ENCODE results near the gene LIPT2. TPM values are rescaled to one million over a fixed set of nuclear protein-coding genes. Genes with fewer than 3 reads are reported as not detected.

The LIPT2 gene
- total and polyA plus RNA-seq, 4 donors, result 2.3 to 6.2 (median 3.5) TPM

DNA sequence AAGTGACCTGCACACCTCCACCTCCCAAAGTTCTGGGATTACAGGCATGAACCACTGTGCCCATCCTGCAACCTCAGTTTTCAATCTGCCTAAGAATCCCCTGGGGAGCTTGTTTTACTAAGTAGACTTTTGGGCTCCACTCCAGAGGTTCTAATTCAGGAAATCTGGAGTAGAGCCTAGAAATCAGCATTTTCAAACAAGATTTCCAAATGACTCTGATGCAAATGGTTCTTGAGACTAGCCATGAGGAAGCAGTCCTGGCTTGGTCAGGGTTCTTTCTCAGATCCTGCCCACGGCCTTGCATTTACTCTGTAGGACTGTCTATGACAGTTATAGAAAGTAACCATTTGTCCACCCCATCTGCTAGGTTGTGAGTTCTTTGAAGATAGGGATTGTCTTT, 24.6 kb downstream of the LIPT2 start:
- no CpG with 5 or more reads among the region's 1 CpG for WGBS (ENCODE audit: insufficient coverage)
- Histone ChIP-seq H3K4me3 (ENCODE audit: low read depth, low read length) (no peak overlapping the region), H3K27ac (ENCODE audit: low read depth, low read length) (no peak overlapping the region), H3K4me1 (ENCODE audit: control insufficient read depth, insufficient read depth, low read length) (peaks cover 13% of the 10 kb centered on the region), H3K27me3 (ENCODE audit: control insufficient read depth, insufficient read depth, low read length) (peaks cover 12% of the 10 kb centered on the region), H3K9me3 (ENCODE audit: control insufficient read depth, insufficient read depth, low read length) (no peaks in the 10 kb centered on the region), H3K36me3 (ENCODE audit: control insufficient read depth, insufficient read depth, low read length) (no peaks in the 10 kb centered on the region)
- DNase-seq (ENCODE audit: low read depth in 4 of 6, low spot score in 6 of 6), result no peak

DNA sequence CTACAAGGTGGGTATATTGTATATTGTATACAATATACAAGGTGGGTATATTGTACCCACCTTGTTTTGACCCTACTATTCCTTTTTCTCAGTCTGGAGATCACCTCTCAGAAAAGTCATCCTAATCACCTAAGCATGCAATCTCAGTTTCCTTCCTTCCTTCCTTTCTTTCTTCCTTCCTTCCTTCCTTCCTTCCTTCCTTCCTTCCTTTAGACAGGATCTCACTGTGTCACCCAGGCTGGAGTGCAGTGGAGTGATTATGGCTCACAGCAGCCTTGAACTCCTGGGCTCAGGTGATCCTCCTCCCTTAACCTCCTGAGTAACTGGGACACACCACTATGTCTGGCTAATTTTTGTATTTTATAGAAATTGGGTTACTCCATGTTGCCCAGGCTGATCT, 25.0 kb downstream of the LIPT2 start:
- peaks cover 12% of the 10 kb centered on the region for H3K27me3 ChIP-seq (ENCODE audit: control insufficient read depth, insufficient read depth, low read length)
- H3K36me3 ChIP-seq (ENCODE audit: control insufficient read depth, insufficient read depth, low read length), result no peaks in the 10 kb centered on the region
- H3K4me1 ChIP-seq (ENCODE audit: control insufficient read depth, insufficient read depth, low read length), result peaks cover 13% of the 10 kb centered on the region
- H3K27ac ChIP-seq (ENCODE audit: low read depth, low read length), result no peak overlapping the region
- DNase-seq (ENCODE audit: low read depth in 4 of 6, low spot score in 6 of 6), result no peak
- H3K9me3 ChIP-seq (ENCODE audit: control insufficient read depth, insufficient read depth, low read length), result no peaks in the 10 kb centered on the region
- H3K4me3 ChIP-seq (ENCODE audit: low read depth, low read length), result no peak overlapping the region

DNA sequence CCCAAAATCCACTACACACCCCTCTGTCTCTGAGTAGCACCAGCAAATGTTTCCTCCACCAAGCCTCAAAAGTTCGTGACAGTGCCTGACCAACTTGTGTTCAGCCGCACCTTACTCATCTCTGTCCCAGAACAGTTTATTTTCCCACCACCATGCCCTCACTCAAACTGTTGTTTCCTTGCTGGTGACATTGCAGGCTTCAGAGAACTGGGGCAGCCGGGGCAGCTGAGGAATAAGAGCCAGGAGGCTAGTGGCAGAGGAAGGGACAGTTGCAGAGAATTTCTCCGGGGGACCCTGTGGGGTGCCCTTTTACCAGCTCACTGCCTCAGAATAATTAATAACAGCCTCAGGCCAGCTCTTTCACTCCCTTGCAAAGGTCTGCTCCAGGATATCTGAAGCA, 25.5 kb downstream of the LIPT2 start:
- no peaks in the 10 kb centered on the region for H3K9me3 ChIP-seq (ENCODE audit: control insufficient read depth, insufficient read depth, low read length)
- no peaks in the 10 kb centered on the region for H3K36me3 ChIP-seq (ENCODE audit: control insufficient read depth, insufficient read depth, low read length)
- 76% methylated on average over 2 of the region's 4 CpGs for WGBS (ENCODE audit: insufficient coverage)
- H3K4me1 ChIP-seq (ENCODE audit: control insufficient read depth, insufficient read depth, low read length), result peaks cover 13% of the 10 kb centered on the region
- no peak overlapping the region for H3K27ac ChIP-seq (ENCODE audit: low read depth, low read length)
- peaks cover 12% of the 10 kb centered on the region for H3K27me3 ChIP-seq (ENCODE audit: control insufficient read depth, insufficient read depth, low read length)
- no peak overlapping the region for H3K4me3 ChIP-seq (ENCODE audit: low read depth, low read length)
- no peak for DNase-seq (ENCODE audit: low read depth in 4 of 6, low spot score in 6 of 6)

DNA sequence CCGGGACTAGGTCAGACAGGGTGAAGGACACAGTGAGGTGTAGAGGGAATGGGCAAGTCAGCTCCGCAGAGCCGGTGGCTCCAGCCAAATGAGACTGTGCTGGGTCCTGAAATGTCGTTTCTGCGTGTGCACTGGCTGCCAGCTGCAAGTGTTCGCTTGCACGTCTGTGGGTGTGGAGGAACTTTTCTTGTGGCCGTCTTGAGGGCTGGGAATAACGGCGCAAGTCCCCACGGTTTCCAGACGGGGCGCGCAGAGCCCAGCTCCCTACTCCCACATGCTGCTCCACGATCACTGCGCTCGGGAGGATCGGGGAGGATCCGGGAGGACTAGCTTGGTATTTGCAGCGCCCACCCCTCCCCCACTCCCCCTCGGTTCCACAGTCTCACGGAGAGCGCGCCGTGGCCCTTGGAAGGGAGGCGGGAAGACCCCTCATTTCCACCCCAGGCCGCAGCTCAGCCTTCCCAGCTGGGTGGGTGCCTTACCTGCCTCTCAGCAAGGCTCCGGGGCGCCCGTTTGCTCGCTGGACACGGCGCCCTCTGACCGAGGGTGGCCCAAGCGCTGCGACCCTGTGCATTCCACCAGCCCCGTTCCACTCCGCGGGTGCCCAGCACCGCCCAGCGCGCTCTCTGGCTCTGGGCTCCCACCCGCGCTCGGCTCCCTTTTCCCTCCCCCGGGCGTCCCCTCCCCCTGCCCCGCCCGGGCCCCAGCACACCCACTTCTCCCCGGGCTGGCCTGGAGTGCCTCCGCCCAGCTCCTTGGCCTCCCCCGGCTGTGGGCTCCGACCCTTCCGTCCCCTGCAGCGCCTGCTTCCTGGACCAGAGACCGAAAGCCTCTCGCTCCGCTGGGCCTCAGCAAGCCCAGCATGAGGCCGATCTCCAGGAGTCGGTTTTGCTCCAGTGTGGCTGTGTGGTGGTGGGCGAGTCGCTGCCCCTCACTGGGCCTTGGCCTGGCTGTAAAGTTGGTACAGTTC, 26.3 kb downstream of the LIPT2 start, which contains the start of gene KCNE3:
Gene KCNE3 (minus strand): TSS at position 634 of the 970 bp plus-strand sequence. CDS start 9,986 bp downstream, outside the sequence.
- Histone ChIP-seq H3K4me1 (ENCODE audit: control insufficient read depth, insufficient read depth, low read length) (peaks cover 13% of the 10 kb centered on the region), H3K27me3 (ENCODE audit: control insufficient read depth, insufficient read depth, low read length) (peaks cover 12% of the 10 kb centered on the region), H3K9me3 (ENCODE audit: control insufficient read depth, insufficient read depth, low read length) (no peaks in the 10 kb centered on the region), H3K27ac (ENCODE audit: low read depth, low read length) (no peak within 1 kb of the TSS), H3K4me3 (ENCODE audit: low read depth, low read length) (peak within 1 kb of the TSS; percentile 45), H3K36me3 (ENCODE audit: control insufficient read depth, insufficient read depth, low read length) (no peaks in the 10 kb centered on the region)
- DNase-seq (ENCODE audit: low read depth in 4 of 6, low spot score in 6 of 6), result peak in 2 of 6 donors; percentile 57 to 59
- 6% methylated on average over 52 of the region's 62 CpGs for WGBS (ENCODE audit: insufficient coverage)

DNA sequence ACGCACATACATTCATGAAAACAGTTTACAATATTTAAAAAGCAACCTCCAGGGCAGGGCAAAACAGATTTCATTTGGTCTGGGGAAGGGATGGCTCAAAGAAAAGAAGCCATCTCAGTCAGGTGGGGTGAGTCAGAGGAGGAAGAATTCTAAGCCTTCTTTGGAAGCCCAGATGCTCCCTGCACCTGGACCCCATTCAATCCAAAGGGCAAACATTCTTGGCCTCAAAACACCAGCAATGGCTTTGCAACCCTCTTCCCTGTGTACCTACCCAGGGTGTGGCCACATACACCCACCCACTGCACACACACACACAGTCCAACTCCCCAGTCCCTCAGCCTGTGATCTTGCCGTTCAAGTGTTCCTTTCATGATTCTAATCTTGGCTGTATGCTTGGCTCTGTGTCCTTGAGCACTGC, 28.2 kb downstream of the LIPT2 start:
- Histone ChIP-seq H3K27ac (ENCODE audit: low read depth, low read length) (no peak overlapping the region), H3K27me3 (ENCODE audit: control insufficient read depth, insufficient read depth, low read length) (peaks cover 12% of the 10 kb centered on the region), H3K9me3 (ENCODE audit: control insufficient read depth, insufficient read depth, low read length) (no peaks in the 10 kb centered on the region), H3K4me1 (ENCODE audit: control insufficient read depth, insufficient read depth, low read length) (peaks cover 13% of the 10 kb centered on the region), H3K36me3 (ENCODE audit: control insufficient read depth, insufficient read depth, low read length) (no peaks in the 10 kb centered on the region), H3K4me3 (ENCODE audit: low read depth, low read length) (no peak overlapping the region)
- no CpG with 5 or more reads among the region's 2 CpGs for WGBS (ENCODE audit: insufficient coverage)
- DNase-seq (ENCODE audit: low read depth in 4 of 6, low spot score in 6 of 6), result no peak

DNA sequence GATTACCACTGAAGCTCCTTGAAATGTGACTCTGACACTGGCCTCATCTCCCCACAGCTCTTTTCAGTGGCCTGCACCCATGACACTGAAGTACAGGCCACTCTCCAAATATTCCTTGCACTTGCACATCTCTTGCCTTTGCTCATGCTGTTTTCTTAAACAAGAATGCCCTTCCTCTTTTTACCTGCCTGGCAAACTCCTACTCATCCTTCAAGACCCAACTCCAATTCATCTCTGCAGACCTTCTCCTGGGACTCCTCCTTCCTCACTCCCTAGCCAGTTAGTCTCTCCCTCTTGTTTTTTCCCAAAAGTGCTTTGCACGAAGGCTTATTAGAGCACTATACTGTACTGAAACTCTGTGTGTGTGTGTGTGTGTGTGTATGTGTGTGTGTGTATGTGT, 28.8 kb downstream of the LIPT2 start:
- Histone ChIP-seq H3K4me3 (ENCODE audit: low read depth, low read length) (no peak overlapping the region), H3K27me3 (ENCODE audit: control insufficient read depth, insufficient read depth, low read length) (peaks cover 12% of the 10 kb centered on the region), H3K36me3 (ENCODE audit: control insufficient read depth, insufficient read depth, low read length) (no peaks in the 10 kb centered on the region), H3K27ac (ENCODE audit: low read depth, low read length) (no peak overlapping the region), H3K9me3 (ENCODE audit: control insufficient read depth, insufficient read depth, low read length) (no peaks in the 10 kb centered on the region), H3K4me1 (ENCODE audit: control insufficient read depth, insufficient read depth, low read length) (peaks cover 13% of the 10 kb centered on the region)
- WGBS (ENCODE audit: insufficient coverage), result no CpG with 5 or more reads among the region's 1 CpG
- no peak for DNase-seq (ENCODE audit: low read depth in 4 of 6, low spot score in 6 of 6)

DNA sequence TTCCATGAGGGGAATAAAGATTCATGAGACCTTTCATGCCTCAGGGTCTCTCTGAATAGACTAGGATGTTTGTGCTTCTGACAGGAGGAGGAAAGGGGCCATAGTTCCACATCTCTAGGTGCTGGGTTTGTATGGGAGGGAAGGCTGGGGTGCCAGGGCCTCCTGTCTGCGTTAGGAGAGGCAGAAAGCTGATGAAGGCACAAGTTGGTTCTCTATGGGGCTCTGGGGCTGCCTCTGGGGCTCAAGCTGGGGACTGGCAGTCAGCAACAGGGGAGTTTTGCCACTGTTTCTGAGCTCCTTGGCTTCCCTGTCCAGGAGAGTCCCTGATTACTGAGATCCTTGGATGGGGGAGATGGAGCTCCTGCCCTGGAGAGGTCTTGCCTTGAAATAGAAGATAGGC, 30.3 kb downstream of the LIPT2 start:
- H3K4me3 ChIP-seq (ENCODE audit: low read depth, low read length), result no peak overlapping the region
- DNase-seq (ENCODE audit: low read depth in 4 of 6, low spot score in 6 of 6), result no peak
- H3K27me3 ChIP-seq (ENCODE audit: control insufficient read depth, insufficient read depth, low read length), result peaks cover 12% of the 10 kb centered on the region
- no peak overlapping the region for H3K27ac ChIP-seq (ENCODE audit: low read depth, low read length)
- H3K36me3 ChIP-seq (ENCODE audit: control insufficient read depth, insufficient read depth, low read length), result no peaks in the 10 kb centered on the region
- 72% methylated on average over 1 of the region's 1 CpG for WGBS (ENCODE audit: insufficient coverage)
- H3K4me1 ChIP-seq (ENCODE audit: control insufficient read depth, insufficient read depth, low read length), result peaks cover 13% of the 10 kb centered on the region
- no peaks in the 10 kb centered on the region for H3K9me3 ChIP-seq (ENCODE audit: control insufficient read depth, insufficient read depth, low read length)

DNA sequence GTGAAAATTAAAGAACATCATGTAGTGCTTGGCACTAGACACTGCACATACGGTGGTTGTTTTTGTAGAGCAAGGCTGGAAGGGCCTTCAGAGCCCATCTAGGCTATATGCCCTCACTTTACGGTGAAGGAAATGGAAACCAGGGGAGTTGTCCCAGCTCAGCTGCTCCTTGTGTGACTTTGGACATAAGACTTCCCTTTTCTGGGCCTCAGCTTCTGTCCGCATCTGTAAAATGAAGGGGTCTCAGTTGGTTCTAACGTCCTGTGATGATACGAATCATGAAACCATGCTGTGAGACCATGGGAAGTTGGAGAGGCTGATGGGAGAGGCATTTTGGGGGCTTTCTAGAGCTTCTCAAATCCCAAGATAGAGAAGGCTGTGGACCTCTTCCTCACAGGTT, 30.9 kb downstream of the LIPT2 start:
- H3K4me3 ChIP-seq (ENCODE audit: low read depth, low read length), result no peak overlapping the region
- peaks cover 12% of the 10 kb centered on the region for H3K4me1 ChIP-seq (ENCODE audit: control insufficient read depth, insufficient read depth, low read length)
- no peak overlapping the region for H3K27ac ChIP-seq (ENCODE audit: low read depth, low read length)
- H3K9me3 ChIP-seq (ENCODE audit: control insufficient read depth, insufficient read depth, low read length), result no peaks in the 10 kb centered on the region
- no peak for DNase-seq (ENCODE audit: low read depth in 4 of 6, low spot score in 6 of 6)
- no peaks in the 10 kb centered on the region for H3K36me3 ChIP-seq (ENCODE audit: control insufficient read depth, insufficient read depth, low read length)
- WGBS (ENCODE audit: insufficient coverage), result 68% methylated on average over 5 of the region's 5 CpGs
- H3K27me3 ChIP-seq (ENCODE audit: control insufficient read depth, insufficient read depth, low read length), result peaks cover 12% of the 10 kb centered on the region

DNA sequence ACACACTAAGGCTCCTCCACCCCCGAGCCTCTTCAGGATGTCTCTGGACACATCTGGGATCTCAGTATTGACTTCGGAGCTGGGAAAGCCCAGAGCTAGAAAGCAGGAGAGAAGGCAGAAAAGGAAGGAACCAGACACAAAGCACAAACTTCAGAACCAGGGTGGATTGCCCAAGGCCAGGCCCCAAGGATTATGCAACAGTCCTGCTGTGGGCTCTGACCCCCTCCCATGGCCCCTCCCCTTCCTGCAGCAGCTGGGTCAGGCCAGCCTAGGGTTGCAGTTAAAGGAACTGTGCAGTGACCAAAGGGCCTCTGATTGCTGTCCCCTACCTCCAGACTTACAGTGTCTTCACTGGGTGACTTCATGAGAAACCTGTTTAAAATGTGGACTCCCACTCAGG, 31.5 kb downstream of the LIPT2 start:
- no peaks in the 10 kb centered on the region for H3K9me3 ChIP-seq (ENCODE audit: control insufficient read depth, insufficient read depth, low read length)
- peaks cover 8% of the 10 kb centered on the region for H3K27me3 ChIP-seq (ENCODE audit: control insufficient read depth, insufficient read depth, low read length)
- H3K4me3 ChIP-seq (ENCODE audit: low read depth, low read length), result no peak overlapping the region
- no peaks in the 10 kb centered on the region for H3K36me3 ChIP-seq (ENCODE audit: control insufficient read depth, insufficient read depth, low read length)
- WGBS (ENCODE audit: insufficient coverage), result 72% methylated on average over 2 of the region's 2 CpGs
- peaks cover 5% of the 10 kb centered on the region for H3K4me1 ChIP-seq (ENCODE audit: control insufficient read depth, insufficient read depth, low read length)
- no peak for DNase-seq (ENCODE audit: low read depth in 4 of 6, low spot score in 6 of 6)
- H3K27ac ChIP-seq (ENCODE audit: low read depth, low read length), result no peak overlapping the region
